WTC11 (cell line): ENCODE data around the gene NNAT. TPM values are rescaled to one million over a fixed set of nuclear protein-coding genes. Genes with fewer than 3 reads are reported as not detected.

ENCODE experiments used
- ATAC-seq: fragments of 200-7000 bp; cut with Tn5 transposase; 2 replicates; pipeline ENCODE4 v1.10.0; 2021; ENCODE audit warnings: mild to moderate bottlenecking, moderate library complexity
- CTCF ChIA-PET: fragments of 300-600 bp; sonication (Branson Sonifier 250); formaldehyde crosslinking; loops from one replicate; lab custom pipeline; 2021; ENCODE audit warnings: antibody characterized with exemption; lab: Charles Lee
- POLR2A ChIA-PET: fragments of 350-600 bp; sonication (Branson Sonifier 250); formaldehyde crosslinking; loops from one replicate; lab custom pipeline; 2021; ENCODE audit warnings: antibody characterized with exemption; lab: Charles Lee
- DNase-seq: peaks from one replicate; pipeline ENCODE4 v3.0.0; 2021; ENCODE audit warnings: low spot score
- H3K27ac Mint-ChIP-seq: 2 replicates; pipeline ENCODE4 v1.8.0; 2021; ENCODE audit warnings: mixed read lengths
- H3K27me3 Mint-ChIP-seq: 2 replicates; pipeline ENCODE4 v1.8.0; 2021; ENCODE audit warnings: low read depth, mild to moderate bottlenecking, moderate library complexity, mixed read lengths
- H3K36me3 Mint-ChIP-seq: 2 replicates; pipeline ENCODE4 v1.8.0; 2021; ENCODE audit warnings: mixed read lengths
- H3K4me1 Mint-ChIP-seq: 2 replicates; pipeline ENCODE4 v1.8.0; 2022; ENCODE audit warnings: mixed read lengths
- H3K4me3 Mint-ChIP-seq: 2 replicates; pipeline ENCODE4 v1.8.0; 2021; ENCODE audit warnings: mild to moderate bottlenecking, moderate library complexity, mixed read lengths
- H3K9me3 Mint-ChIP-seq: 2 replicates; pipeline ENCODE4 v1.8.0; 2021; ENCODE audit warnings: mixed read lengths
- CREB1 ChIP-seq: sonication (generic); formaldehyde crosslinking; IDR thresholded peaks from 2 replicates; pipeline ENCODE4 v1.8.0; 2023; ENCODE audit warnings: mild to moderate bottlenecking, missing genetic modification reagents
- CREM ChIP-seq: sonication (generic); formaldehyde crosslinking; IDR thresholded peaks from 2 replicates; pipeline ENCODE4 v1.8.1; 2022; ENCODE audit warnings: mild to moderate bottlenecking, missing genetic modification reagents, moderate library complexity
- FOXK1 ChIP-seq: sonication (generic); formaldehyde crosslinking; IDR thresholded peaks from 2 replicates; pipeline ENCODE4 v1.8.0; 2022; ENCODE audit warnings: mild to moderate bottlenecking, moderate library complexity, missing genetic modification reagents
- GABPB1 ChIP-seq: sonication (generic); formaldehyde crosslinking; IDR thresholded peaks from 2 replicates; pipeline ENCODE4 v1.8.1; 2023; ENCODE audit warnings: mild to moderate bottlenecking, missing genetic modification reagents
- RORB ChIP-seq: fragments of 250-450 bp; sonication (Bioruptor Pico); IDR thresholded peaks from 2 replicates; pipeline ENCODE4 v1.9.0; 2021; ENCODE audit warnings: mild to moderate bottlenecking
- SMAD3 ChIP-seq: sonication (generic); formaldehyde crosslinking; IDR thresholded peaks from 2 replicates; pipeline ENCODE4 v1.8.0; 2022; ENCODE audit warnings: missing genetic modification reagents, mild to moderate bottlenecking, borderline replicate concordance
- SOX15 ChIP-seq: fragments of 250-450 bp; sonication (Bioruptor Pico); IDR thresholded peaks from 2 replicates; pipeline ENCODE4 v1.9.0; 2021; ENCODE audit warnings: mild to moderate bottlenecking
- SP1 ChIP-seq: sonication (generic); formaldehyde crosslinking; conservative IDR thresholded peaks from 2 replicates; pipeline ENCODE4 v1.8.1; 2022; ENCODE audit warnings: missing genetic modification reagents
- TEAD4 ChIP-seq: sonication (generic); formaldehyde crosslinking; IDR thresholded peaks from 2 replicates; pipeline ENCODE4 v1.8.0; 2022; ENCODE audit warnings: mild to moderate bottlenecking, missing genetic modification reagents
- ZBTB21 ChIP-seq: sonication (generic); formaldehyde crosslinking; IDR thresholded peaks from 2 replicates; pipeline ENCODE4 v1.8.1; 2023; ENCODE audit warnings: mild to moderate bottlenecking, missing genetic modification reagents, borderline replicate concordance
- ZNF121 ChIP-seq: sonication (generic); formaldehyde crosslinking; IDR thresholded peaks from 2 replicates; pipeline ENCODE4 v1.8.0; 2023; ENCODE audit warnings: missing genetic modification reagents
- ZNF232 ChIP-seq: sonication (generic); formaldehyde crosslinking; IDR thresholded peaks from 2 replicates; pipeline ENCODE4 v1.8.0; 2022; ENCODE audit warnings: mild to moderate bottlenecking, missing genetic modification reagents
- ZNF263 ChIP-seq: sonication (generic); formaldehyde crosslinking; IDR thresholded peaks from 2 replicates; pipeline ENCODE4 v1.8.1; 2022; ENCODE audit warnings: low read depth, mild to moderate bottlenecking, moderate library complexity, missing genetic modification reagents
- total RNA-seq: library from RNA; stranded (reverse); gene quantifications from 3 replicates; pipeline ENCODE4 v1.2.3, GENCODE V29; 2021
- TF ChIP-seq, protein P1 (sequence below): sonication (generic); formaldehyde crosslinking; conservative IDR thresholded peaks from 2 replicates; pipeline ENCODE4 v1.8.1; 2023; ENCODE audit warnings: mild to moderate bottlenecking, low read depth, missing genetic modification reagents, moderate library complexity
- TF ChIP-seq, protein P2 (sequence below): sonication (generic); formaldehyde crosslinking; IDR thresholded peaks from 2 replicates; pipeline ENCODE4 v1.8.1; 2023; ENCODE audit warnings: mild to moderate bottlenecking, missing genetic modification reagents, borderline replicate concordance
- TF ChIP-seq, protein P3 (sequence below): sonication (generic); formaldehyde crosslinking; IDR thresholded peaks from 2 replicates; pipeline ENCODE4 v1.8.0; 2022; ENCODE audit warnings: mild to moderate bottlenecking, missing genetic modification reagents
- TF ChIP-seq, protein P4 (sequence below): sonication (generic); formaldehyde crosslinking; IDR thresholded peaks from 2 replicates; pipeline ENCODE4 v1.8.1; 2022; ENCODE audit warnings: mild to moderate bottlenecking, moderate library complexity, missing genetic modification reagents
- TF ChIP-seq, protein P5 (sequence below): fragments of 250-450 bp; sonication (Bioruptor Pico); IDR thresholded peaks from 2 replicates; pipeline ENCODE4 v1.9.0; 2021; ENCODE audit warnings: moderate library complexity, mild to moderate bottlenecking, inconsistent platforms, borderline replicate concordance
- TF ChIP-seq, protein P6 (sequence below): sonication (generic); formaldehyde crosslinking; IDR thresholded peaks from 2 replicates; pipeline ENCODE4 v1.8.1; 2023; ENCODE audit warnings: mild to moderate bottlenecking, missing genetic modification reagents
- TF ChIP-seq, protein P7 (sequence below): fragments of 250-450 bp; sonication (Bioruptor Pico); IDR thresholded peaks from 2 replicates; pipeline ENCODE4 v1.9.0; 2021; ENCODE audit warnings: mild to moderate bottlenecking

The NNAT gene
- total RNA-seq, 1 experiment from 2014 or later, result 90.0 TPM

DNA sequence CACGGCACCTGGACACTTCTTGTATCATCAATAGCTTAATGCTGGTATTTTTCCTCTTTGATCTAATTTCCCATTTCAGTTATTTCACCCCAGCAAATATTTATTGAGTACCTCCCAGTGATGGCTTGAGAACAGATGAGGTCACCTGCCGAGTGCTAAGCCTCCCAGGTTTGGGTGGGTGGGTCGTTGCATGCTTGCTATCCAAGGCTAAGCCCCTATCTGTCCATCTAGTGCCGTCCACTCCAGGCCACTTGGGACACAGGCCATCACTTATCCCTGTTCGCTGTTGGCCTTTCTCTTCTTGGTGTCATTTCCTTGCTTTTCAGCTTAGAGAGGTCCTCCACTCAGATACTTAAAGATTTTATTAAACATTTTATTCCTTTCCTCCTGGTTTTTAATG lies 10.8 kb upstream of the NNAT start:
- TF ChIP-seq GABPB1 (CRISPR knock-in tag), result no peak
- TF ChIP-seq RORB (CRISPR knock-in tag), result no peak
- TF ChIP-seq CREB1 (CRISPR knock-in tag), result no peak
- no peak for TF ChIP-seq SP1 (CRISPR knock-in tag)
- TF ChIP-seq SOX15 (CRISPR knock-in tag), result no peak
- TF ChIP-seq ZNF232 (CRISPR knock-in tag), result no peak
- no peak for TF ChIP-seq ZNF121 (CRISPR knock-in tag)
- no peak for TF ChIP-seq CREM (CRISPR knock-in tag)
- TF ChIP-seq, protein P1, sequence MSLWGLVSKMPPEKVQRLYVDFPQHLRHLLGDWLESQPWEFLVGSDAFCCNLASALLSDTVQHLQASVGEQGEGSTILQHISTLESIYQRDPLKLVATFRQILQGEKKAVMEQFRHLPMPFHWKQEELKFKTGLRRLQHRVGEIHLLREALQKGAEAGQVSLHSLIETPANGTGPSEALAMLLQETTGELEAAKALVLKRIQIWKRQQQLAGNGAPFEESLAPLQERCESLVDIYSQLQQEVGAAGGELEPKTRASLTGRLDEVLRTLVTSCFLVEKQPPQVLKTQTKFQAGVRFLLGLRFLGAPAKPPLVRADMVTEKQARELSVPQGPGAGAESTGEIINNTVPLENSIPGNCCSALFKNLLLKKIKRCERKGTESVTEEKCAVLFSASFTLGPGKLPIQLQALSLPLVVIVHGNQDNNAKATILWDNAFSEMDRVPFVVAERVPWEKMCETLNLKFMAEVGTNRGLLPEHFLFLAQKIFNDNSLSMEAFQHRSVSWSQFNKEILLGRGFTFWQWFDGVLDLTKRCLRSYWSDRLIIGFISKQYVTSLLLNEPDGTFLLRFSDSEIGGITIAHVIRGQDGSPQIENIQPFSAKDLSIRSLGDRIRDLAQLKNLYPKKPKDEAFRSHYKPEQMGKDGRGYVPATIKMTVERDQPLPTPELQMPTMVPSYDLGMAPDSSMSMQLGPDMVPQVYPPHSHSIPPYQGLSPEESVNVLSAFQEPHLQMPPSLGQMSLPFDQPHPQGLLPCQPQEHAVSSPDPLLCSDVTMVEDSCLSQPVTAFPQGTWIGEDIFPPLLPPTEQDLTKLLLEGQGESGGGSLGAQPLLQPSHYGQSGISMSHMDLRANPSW (CRISPR knock-in tag), result no peak
- TF ChIP-seq FOXK1, result no peak
- TF ChIP-seq ZNF263 (CRISPR knock-in tag), result no peak
- TF ChIP-seq, protein P2, sequence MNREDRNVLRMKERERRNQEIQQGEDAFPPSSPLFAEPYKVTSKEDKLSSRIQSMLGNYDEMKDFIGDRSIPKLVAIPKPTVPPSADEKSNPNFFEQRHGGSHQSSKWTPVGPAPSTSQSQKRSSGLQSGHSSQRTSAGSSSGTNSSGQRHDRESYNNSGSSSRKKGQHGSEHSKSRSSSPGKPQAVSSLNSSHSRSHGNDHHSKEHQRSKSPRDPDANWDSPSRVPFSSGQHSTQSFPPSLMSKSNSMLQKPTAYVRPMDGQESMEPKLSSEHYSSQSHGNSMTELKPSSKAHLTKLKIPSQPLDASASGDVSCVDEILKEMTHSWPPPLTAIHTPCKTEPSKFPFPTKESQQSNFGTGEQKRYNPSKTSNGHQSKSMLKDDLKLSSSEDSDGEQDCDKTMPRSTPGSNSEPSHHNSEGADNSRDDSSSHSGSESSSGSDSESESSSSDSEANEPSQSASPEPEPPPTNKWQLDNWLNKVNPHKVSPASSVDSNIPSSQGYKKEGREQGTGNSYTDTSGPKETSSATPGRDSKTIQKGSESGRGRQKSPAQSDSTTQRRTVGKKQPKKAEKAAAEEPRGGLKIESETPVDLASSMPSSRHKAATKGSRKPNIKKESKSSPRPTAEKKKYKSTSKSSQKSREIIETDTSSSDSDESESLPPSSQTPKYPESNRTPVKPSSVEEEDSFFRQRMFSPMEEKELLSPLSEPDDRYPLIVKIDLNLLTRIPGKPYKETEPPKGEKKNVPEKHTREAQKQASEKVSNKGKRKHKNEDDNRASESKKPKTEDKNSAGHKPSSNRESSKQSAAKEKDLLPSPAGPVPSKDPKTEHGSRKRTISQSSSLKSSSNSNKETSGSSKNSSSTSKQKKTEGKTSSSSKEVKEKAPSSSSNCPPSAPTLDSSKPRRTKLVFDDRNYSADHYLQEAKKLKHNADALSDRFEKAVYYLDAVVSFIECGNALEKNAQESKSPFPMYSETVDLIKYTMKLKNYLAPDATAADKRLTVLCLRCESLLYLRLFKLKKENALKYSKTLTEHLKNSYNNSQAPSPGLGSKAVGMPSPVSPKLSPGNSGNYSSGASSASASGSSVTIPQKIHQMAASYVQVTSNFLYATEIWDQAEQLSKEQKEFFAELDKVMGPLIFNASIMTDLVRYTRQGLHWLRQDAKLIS (CRISPR knock-in tag), result no peak
- TF ChIP-seq TEAD4 (CRISPR knock-in tag), result no peak
- TF ChIP-seq, protein P3, sequence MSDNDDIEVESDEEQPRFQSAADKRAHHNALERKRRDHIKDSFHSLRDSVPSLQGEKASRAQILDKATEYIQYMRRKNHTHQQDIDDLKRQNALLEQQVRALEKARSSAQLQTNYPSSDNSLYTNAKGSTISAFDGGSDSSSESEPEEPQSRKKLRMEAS (CRISPR knock-in tag), result no peak
- TF ChIP-seq SMAD3 (CRISPR knock-in tag), result no peak
- no peak for TF ChIP-seq ZBTB21 (CRISPR knock-in tag)
- Mint-ChIP-seq H3K36me3 (peaks cover 8% of the 10 kb centered on the region), H3K4me1 (no peaks in the 10 kb centered on the region), H3K27ac (no peak overlapping the region), H3K27me3 (no peaks in the 10 kb centered on the region), H3K4me3 (no peak overlapping the region), H3K9me3 (no peaks in the 10 kb centered on the region)
- ChIA-PET POLR2A (interaction anchor here (0.7 kb wide), 1 partner anchor 21 kb away, joined by 4 read pairs; no protein-coding TSS in a partner anchor), CTCF (no interaction called here)
- DNase-seq (no peak), ATAC-seq (no peak)

DNA sequence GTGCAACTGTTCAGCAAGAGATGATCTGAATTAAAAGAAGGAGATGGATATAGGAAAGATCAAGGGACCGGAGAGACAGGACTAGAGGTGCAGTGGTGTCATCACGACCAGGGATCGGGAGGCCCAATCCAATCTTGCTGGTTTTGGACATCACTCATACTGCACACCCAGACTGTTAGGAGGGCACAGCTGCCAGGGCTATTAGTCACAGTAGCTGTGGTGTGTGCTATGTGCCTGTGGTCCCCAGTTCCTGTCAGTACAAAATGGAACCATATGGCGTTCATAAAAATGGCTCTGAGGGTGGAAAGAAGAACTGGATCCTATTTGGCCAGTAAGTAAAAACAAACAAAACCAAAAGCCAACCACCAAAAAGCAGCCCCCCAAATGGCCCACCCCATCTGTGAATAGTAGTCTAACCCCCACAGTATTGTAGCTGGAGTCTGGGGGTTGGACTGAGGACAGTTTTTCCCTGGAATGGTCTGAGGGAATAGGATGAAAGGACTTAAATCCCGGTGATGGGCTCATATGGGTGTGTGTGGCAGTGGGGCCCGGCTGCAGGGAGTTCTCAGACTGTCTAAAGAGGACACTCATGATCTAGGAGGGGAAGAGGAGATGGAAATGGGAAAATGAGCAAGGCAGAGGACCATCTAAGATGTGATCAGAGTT lies 9.3 kb upstream of the NNAT start:
- no peak overlapping the region for H3K27ac Mint-ChIP-seq
- DNase-seq, result no peak
- TF ChIP-seq, protein P4, sequence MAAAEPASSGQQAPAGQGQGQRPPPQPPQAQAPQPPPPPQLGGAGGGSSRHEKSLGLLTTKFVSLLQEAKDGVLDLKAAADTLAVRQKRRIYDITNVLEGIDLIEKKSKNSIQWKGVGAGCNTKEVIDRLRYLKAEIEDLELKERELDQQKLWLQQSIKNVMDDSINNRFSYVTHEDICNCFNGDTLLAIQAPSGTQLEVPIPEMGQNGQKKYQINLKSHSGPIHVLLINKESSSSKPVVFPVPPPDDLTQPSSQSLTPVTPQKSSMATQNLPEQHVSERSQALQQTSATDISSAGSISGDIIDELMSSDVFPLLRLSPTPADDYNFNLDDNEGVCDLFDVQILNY, result no peak
- TF ChIP-seq FOXK1, result no peak
- TF ChIP-seq, protein P5, sequence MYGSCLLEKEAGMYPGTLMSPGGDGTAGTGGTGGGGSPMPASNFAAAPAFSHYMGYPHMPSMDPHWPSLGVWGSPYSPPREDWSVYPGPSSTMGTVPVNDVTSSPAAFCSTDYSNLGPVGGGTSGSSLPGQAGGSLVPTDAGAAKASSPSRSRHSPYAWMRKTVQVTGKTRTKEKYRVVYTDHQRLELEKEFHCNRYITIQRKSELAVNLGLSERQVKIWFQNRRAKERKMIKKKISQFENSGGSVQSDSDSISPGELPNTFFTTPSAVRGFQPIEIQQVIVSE, result no peak
- no peak for TF ChIP-seq TEAD4 (CRISPR knock-in tag)
- TF ChIP-seq, protein P6, sequence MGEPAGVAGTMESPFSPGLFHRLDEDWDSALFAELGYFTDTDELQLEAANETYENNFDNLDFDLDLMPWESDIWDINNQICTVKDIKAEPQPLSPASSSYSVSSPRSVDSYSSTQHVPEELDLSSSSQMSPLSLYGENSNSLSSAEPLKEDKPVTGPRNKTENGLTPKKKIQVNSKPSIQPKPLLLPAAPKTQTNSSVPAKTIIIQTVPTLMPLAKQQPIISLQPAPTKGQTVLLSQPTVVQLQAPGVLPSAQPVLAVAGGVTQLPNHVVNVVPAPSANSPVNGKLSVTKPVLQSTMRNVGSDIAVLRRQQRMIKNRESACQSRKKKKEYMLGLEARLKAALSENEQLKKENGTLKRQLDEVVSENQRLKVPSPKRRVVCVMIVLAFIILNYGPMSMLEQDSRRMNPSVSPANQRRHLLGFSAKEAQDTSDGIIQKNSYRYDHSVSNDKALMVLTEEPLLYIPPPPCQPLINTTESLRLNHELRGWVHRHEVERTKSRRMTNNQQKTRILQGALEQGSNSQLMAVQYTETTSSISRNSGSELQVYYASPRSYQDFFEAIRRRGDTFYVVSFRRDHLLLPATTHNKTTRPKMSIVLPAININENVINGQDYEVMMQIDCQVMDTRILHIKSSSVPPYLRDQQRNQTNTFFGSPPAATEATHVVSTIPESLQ (CRISPR knock-in tag), result no peak
- TF ChIP-seq, protein P7, sequence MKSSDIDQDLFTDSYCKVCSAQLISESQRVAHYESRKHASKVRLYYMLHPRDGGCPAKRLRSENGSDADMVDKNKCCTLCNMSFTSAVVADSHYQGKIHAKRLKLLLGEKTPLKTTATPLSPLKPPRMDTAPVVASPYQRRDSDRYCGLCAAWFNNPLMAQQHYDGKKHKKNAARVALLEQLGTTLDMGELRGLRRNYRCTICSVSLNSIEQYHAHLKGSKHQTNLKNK, result no peak
- TF ChIP-seq, all 79 proteins: peak for 0
- H3K27me3 Mint-ChIP-seq, result no peaks in the 10 kb centered on the region
- no peak for ATAC-seq
- H3K9me3 Mint-ChIP-seq, result no peaks in the 10 kb centered on the region
- POLR2A ChIA-PET, result no interaction called here
- H3K4me3 Mint-ChIP-seq, result no peak overlapping the region
- CTCF ChIA-PET, result no interaction called here
- peaks cover 17% of the 10 kb centered on the region for H3K36me3 Mint-ChIP-seq
- peaks cover 10% of the 10 kb centered on the region for H3K4me1 Mint-ChIP-seq
